Thyroid gland (tissue), 4 donors: ENCODE measurements around the gene KRTAP10-4. TPM values are rescaled to one million over a fixed set of nuclear protein-coding genes. Genes with fewer than 3 reads are reported as not detected.

ENCODE experiments used
- DNase-seq, 2 donors: peaks; one replicate each; pipeline ENCODE4 v3.0.0-alpha.2; 2019
- H3K27ac ChIP-seq, 3 donors: fragments of 200-600 bp; sonication (generic); 1 replicate in 2 of 3; 2 replicates in 1 of 3; pipeline ENCODE4 v1.5.1; 2016 to 2019; ENCODE audit warnings: mild to moderate bottlenecking in 1 of 3, moderate library complexity in 1 of 3
- H3K27me3 ChIP-seq: fragments of 200-600 bp; sonication (generic); one replicate; pipeline ENCODE4 v1.5.1; 2019
- H3K36me3 ChIP-seq, 2 donors: fragments of 200-600 bp; sonication (generic); one replicate each; pipeline ENCODE4 v1.5.1; 2016 to 2019
- H3K4me1 ChIP-seq, 2 donors: fragments of 200-600 bp; sonication (generic); one replicate each; pipeline ENCODE4 v1.5.1; 2017 to 2019
- H3K4me3 ChIP-seq, 3 donors: fragments of 200-600 bp; sonication (generic); replicated peaks in 1 of 3; 1 replicate in 2 of 3; 2 replicates in 1 of 3; pipeline ENCODE4 v1.5.1; 2016; ENCODE audit warnings: mild to moderate bottlenecking in 1 of 3
- H3K9me3 ChIP-seq: fragments of 200-600 bp; sonication (generic); one replicate; pipeline ENCODE4 v1.5.1; 2017
- CTCF ChIP-seq, 6 experiments: fragments of 200-600 bp in 3 of 6; fragments of 450-650 bp in 3 of 6; sonication (generic) in 3 of 6; IDR thresholded peaks; one replicate each; pipeline ENCODE4 v1.5.1; 2016 to 2019; ENCODE audit warnings: antibody characterized with exemption in 6 of 6, mild to moderate bottlenecking in 2 of 6, inconsistent platforms in 1 of 6, moderate library complexity in 1 of 6
- POLR2A ChIP-seq, 2 donors: fragments of 450-650 bp; IDR thresholded peaks; one replicate each; pipeline ENCODE4 v1.6.1; 2017; ENCODE audit warnings: antibody characterized with exemption in 2 of 2, mild to moderate bottlenecking in 2 of 2, moderate library complexity in 1 of 2
- WGBS, 2 donors: methylation state at CpG; one replicate each; pipeline ENCODE4 v1.1.5; 2017; 5-methylcytosine and 5-hydroxymethylcytosine counted together
- intact Hi-C: fragments of 100-400 bp; cut with DNase I; formaldehyde crosslinking; loops from one replicate; pipeline ENCODE4 v1.15.1; 2023
- total RNA-seq, 4 donors: library from RNA; depleted of rRNA; stranded (reverse); fragments of >200 nt; gene quantifications; one replicate each; pipeline ENCODE4 v1.2.3, GENCODE V29; 2016

Gene KRTAP10-4
- total RNA-seq, 4 donors from 2014 or later: not detected

DNA sequence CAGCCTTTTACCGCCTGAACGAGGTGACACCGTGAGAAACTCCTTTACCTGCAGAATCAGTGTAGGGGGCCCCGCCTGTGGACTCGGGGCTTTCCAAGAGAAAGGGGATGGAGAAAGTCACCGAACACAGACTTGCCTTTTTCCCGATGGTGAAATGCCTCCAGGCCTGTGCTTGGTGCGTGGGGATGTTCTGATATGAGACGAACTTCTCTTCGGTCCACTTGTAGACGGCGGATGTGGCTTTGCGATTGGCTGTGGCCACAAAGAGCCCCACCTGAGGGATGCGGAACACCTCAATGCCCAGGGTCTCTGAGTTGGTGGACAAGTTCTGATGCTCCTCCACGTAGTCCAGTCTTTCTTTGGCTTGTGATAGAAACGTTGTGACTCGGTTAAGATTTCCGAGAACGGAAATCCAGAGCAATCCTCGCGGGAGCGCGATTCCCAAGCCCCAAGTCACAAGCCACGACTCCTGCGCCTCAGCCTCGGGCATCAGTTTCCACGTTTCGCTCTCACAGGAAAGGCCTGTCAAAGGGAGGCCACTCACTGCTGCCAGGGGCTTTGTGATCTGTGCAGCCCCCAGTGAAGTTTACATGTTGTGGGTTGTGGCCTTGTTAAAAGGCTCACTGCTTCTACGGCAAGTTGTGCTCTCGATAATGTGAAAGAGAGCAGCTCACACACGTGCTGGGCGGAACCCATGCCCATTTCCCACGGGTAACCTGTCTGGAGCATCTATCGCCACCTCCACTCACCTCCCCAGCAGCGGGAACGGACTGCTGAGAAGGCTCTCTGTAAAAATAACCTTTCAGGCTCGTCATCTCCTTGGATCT, 46.2 kb upstream of the KRTAP10-4 start:
- H3K27me3 ChIP-seq: no peaks in the 10 kb centered on the region
- no peak overlapping the region for H3K4me3 ChIP-seq
- no peaks in the 10 kb centered on the region for H3K9me3 ChIP-seq
- no peak overlapping the region for H3K27ac ChIP-seq
- intact Hi-C loops: no loop called here
- H3K36me3 ChIP-seq: no peaks in the 10 kb centered on the region
- no peak for TF ChIP-seq CTCF (IDR thresholded peaks at IDR 0.05)
- no peak for TF ChIP-seq POLR2A (IDR thresholded peaks at IDR 0.05)
- no peaks in the 10 kb centered on the region for H3K4me1 ChIP-seq
- DNase-seq: no peak
- 88 to 89% methylated on average over 37 of the region's 37 CpGs for WGBS, 2 donors

GRCh38 chr21:44527983-44528633, 45.4 kb upstream of the KRTAP10-4 start:
- no peaks in the 10 kb centered on the region for H3K4me1 ChIP-seq
- no peaks in the 10 kb centered on the region for H3K27me3 ChIP-seq
- no peak overlapping the region for H3K27ac ChIP-seq
- H3K4me3 ChIP-seq: no peak overlapping the region
- no peaks in the 10 kb centered on the region for H3K9me3 ChIP-seq
- H3K36me3 ChIP-seq: no peaks in the 10 kb centered on the region
- no peak for DNase-seq
- TF ChIP-seq POLR2A (IDR thresholded peaks at IDR 0.05) (no peak), CTCF (IDR thresholded peaks at IDR 0.05) (no peak)
- 92 to 93% methylated on average over 16 to 17 of the region's 18 CpGs for WGBS, 2 donors
- intact Hi-C loops: no loop called here

DNA sequence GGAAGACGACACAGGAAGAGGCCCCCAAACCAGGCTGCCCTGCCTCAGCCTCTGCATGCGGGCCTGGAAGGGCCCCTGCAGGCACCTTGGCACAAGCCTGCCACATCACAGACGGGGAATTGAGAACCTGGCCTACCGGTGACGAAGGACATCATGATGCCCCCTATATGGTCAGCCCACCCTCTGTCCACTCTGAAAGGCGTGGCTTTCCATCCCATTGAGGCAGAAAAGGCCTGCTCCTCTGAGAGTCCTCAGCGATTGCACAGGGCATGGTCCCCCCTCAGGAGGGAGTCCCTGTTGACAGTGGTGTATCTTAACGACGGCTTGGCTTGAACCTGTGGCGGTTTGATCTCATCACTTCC, 44.9 kb upstream of the KRTAP10-4 start:
- DNase-seq: no peak
- WGBS, 2 donors: 99 to 100% methylated on average over 1 to 10 of the region's 10 CpGs
- intact Hi-C loops: no loop called here

GRCh38 chr21:44529011-44529421, 44.5 kb upstream of the KRTAP10-4 start:
- Histone ChIP-seq H3K9me3 (no peaks in the 10 kb centered on the region), H3K27me3 (no peaks in the 10 kb centered on the region)

More for the DNA sequence above, 44.9 kb upstream of the KRTAP10-4 start:
- no peak overlapping the region for H3K27ac ChIP-seq
- TF ChIP-seq POLR2A (IDR thresholded peaks at IDR 0.05): no peak
- no peak for TF ChIP-seq CTCF (IDR thresholded peaks at IDR 0.05)
- no peaks in the 10 kb centered on the region for H3K27me3 ChIP-seq
- H3K36me3 ChIP-seq: no peaks in the 10 kb centered on the region
- H3K4me3 ChIP-seq: no peak overlapping the region
- no peaks in the 10 kb centered on the region for H3K4me1 ChIP-seq
- no peaks in the 10 kb centered on the region for H3K9me3 ChIP-seq

GRCh38 chr21:44529503-44530125, 43.9 kb upstream of the KRTAP10-4 start:
- no peaks in the 10 kb centered on the region for H3K27me3 ChIP-seq
- no peaks in the 10 kb centered on the region for H3K9me3 ChIP-seq
- no peak for TF ChIP-seq POLR2A (IDR thresholded peaks at IDR 0.05)
- TF ChIP-seq CTCF (IDR thresholded peaks at IDR 0.05): no peak
- H3K36me3 ChIP-seq: no peaks in the 10 kb centered on the region
- no peak overlapping the region for H3K27ac ChIP-seq
- DNase-seq: no peak
- intact Hi-C loops: no loop called here
- 84 to 90% methylated on average over 16 to 23 of the region's 23 CpGs for WGBS, 2 donors
- no peaks in the 10 kb centered on the region for H3K4me1 ChIP-seq
- H3K4me3 ChIP-seq: no peak overlapping the region

More at GRCh38 chr21:44529011-44529421, 44.5 kb upstream of the KRTAP10-4 start:
- intact Hi-C loops: no loop called here
- WGBS, 2 donors: 84 to 85% methylated on average over 17 of the region's 17 CpGs
- H3K4me3 ChIP-seq: no peak overlapping the region
- TF ChIP-seq POLR2A (IDR thresholded peaks at IDR 0.05): no peak
- no peak for DNase-seq
- no peaks in the 10 kb centered on the region for H3K4me1 ChIP-seq
- no peak overlapping the region for H3K27ac ChIP-seq
- no peaks in the 10 kb centered on the region for H3K36me3 ChIP-seq
